Effector CD8-positive, alpha-beta T cell (primary cell): ENCODE data around the gene GALNT9.
"Not testable (repeated sequence)": the region's sequence is repeated elsewhere in the genome, so short reads cannot be mapped to it uniquely, and the experiment has no call there.

ENCODE experiments used
- DNase-seq: peaks from one replicate; lab custom pipeline; 2025; lab: John Stamatoyannopoulos, UW

Gene GALNT9

GRCh38 chr12:132312516-132312915, 16.9 kb downstream of the GALNT9 start:
- DNase-seq: no peak

- no peak for DNase-seq
Observed at GRCh38 chr12:132311201-132311915, 18.0 kb downstream of the GALNT9 start.

- no peak for DNase-seq
Observed at GRCh38 chr12:132310181-132311040, 19.0 kb downstream of the GALNT9 start.

- no peak for DNase-seq
Observed at GRCh38 chr12:132309596-132310086, 19.7 kb downstream of the GALNT9 start.

- DNase-seq: no peak
Observed at GRCh38 chr12:132308853-132309595, 20.4 kb downstream of the GALNT9 start.

- no peak for DNase-seq
Observed at GRCh38 chr12:132307976-132308852, 21.2 kb downstream of the GALNT9 start.

- DNase-seq: no peak
Observed at GRCh38 chr12:132306885-132307191, 22.6 kb downstream of the GALNT9 start.

- no peak for DNase-seq
Observed at GRCh38 chr12:132305991-132306884, 23.2 kb downstream of the GALNT9 start.

- DNase-seq: no peak
Observed at GRCh38 chr12:132305560-132305966, 23.8 kb downstream of the GALNT9 start.

- DNase-seq: not testable (repeated sequence)
Observed at GRCh38 chr12:132304866-132305265, 24.5 kb downstream of the GALNT9 start.

- DNase-seq: not testable (repeated sequence)
Observed at GRCh38 chr12:132303853-132304373, 25.5 kb downstream of the GALNT9 start.

- DNase-seq: no peak
Observed at GRCh38 chr12:132302466-132303358, 26.7 kb downstream of the GALNT9 start.

GRCh38 chr12:132300789-132301722, 28.3 kb downstream of the GALNT9 start:
- no peak for DNase-seq

- DNase-seq: no peak
Observed at GRCh38 chr12:132296063-132296462, 33.3 kb downstream of the GALNT9 start.

GRCh38 chr12:132295561-132295960, 33.8 kb downstream of the GALNT9 start:
- not testable (repeated sequence) for DNase-seq

GRCh38 chr12:132295101-132295526, 34.3 kb downstream of the GALNT9 start:
- no peak for DNase-seq

- DNase-seq: no peak
Observed at GRCh38 chr12:132294121-132295034, 35.0 kb downstream of the GALNT9 start.
